Effector memory CD4-positive, alpha-beta T cell (primary cell): ENCODE data around the gene RLN3.
A peak's percentile ranks its signal among the peaks of the same experiment; 100 is the strongest.

ENCODE experiments used
- DNase-seq, 3 donors: peaks; one replicate each; pipeline ENCODE4 v3.0.0-alpha.2; 2020
- H3K27ac ChIP-seq: 2 replicates; pipeline ENCODE4 v1.7.0; 2013; ENCODE audit warnings: mild to moderate bottlenecking, low read length, moderate library complexity; ENCODE audit not compliant: insufficient read depth, poor library complexity, severe bottlenecking
- H3K27me3 ChIP-seq: replicated peaks from 2 replicates; pipeline ENCODE4 v1.7.0; 2013; ENCODE audit warnings: mild to moderate bottlenecking, low read length; ENCODE audit not compliant: insufficient read depth, control insufficient read depth, poor library complexity, severe bottlenecking
- H3K36me3 ChIP-seq: 2 replicates; pipeline ENCODE4 v1.7.0; 2013; ENCODE audit warnings: mild to moderate bottlenecking, low read length, moderate library complexity; ENCODE audit not compliant: control insufficient read depth, insufficient read depth
- H3K4me1 ChIP-seq: 2 replicates; pipeline ENCODE4 v1.7.0; 2013; ENCODE audit warnings: low read length, mild to moderate bottlenecking; ENCODE audit not compliant: control insufficient read depth, insufficient read depth, poor library complexity, severe bottlenecking
- H3K4me3 ChIP-seq: 2 replicates; pipeline ENCODE4 v1.7.0; 2013; ENCODE audit warnings: low read length, low read depth, mild to moderate bottlenecking; ENCODE audit not compliant: insufficient read depth, poor library complexity, severe bottlenecking
- H3K9me3 ChIP-seq: 2 replicates; pipeline ENCODE4 v1.7.0; 2013; ENCODE audit warnings: mild to moderate bottlenecking, low read length, moderate library complexity; ENCODE audit not compliant: control insufficient read depth

Gene RLN3

GRCh38 chr19:14073925-14074838 is 46.2 kb downstream of the RLN3 start:
- Histone ChIP-seq H3K9me3 (no peaks in the 10 kb centered on the region), H3K27me3 (no peaks in the 10 kb centered on the region), H3K27ac (peak overlapping the region; percentile 63), H3K36me3 (no peaks in the 10 kb centered on the region), H3K4me3 (peak overlapping the region; percentile 84), H3K4me1 (peaks cover 30% of the 10 kb centered on the region)
- no peak for DNase-seq

- Histone ChIP-seq H3K27me3 (no peaks in the 10 kb centered on the region), H3K4me3 (no peak overlapping the region), H3K4me1 (peaks cover 30% of the 10 kb centered on the region), H3K9me3 (no peaks in the 10 kb centered on the region), H3K36me3 (no peaks in the 10 kb centered on the region), H3K27ac (no peak overlapping the region)
- no peak for DNase-seq
Measured at GRCh38 chr19:14078411-14078810, 50.5 kb downstream of the RLN3 start.
